DOHH2 (cell line): Measurements from ENCODE around the gene ARPC4.
"Not testable (repeated sequence)": the region's sequence is repeated elsewhere in the genome, so short reads cannot be mapped to it uniquely, and the experiment has no call there.

Experiments used
- H3F3A ChIP-seq: fragments of 200-600 bp; sonication (generic), shearing (Covaris generic); 2 replicates; pipeline ENCODE4 v1.6.0; 2016; ENCODE audit warnings: antibody characterized with exemption, mild to moderate bottlenecking; ENCODE audit not compliant: control insufficient read depth, insufficient read depth
- H3K27ac ChIP-seq: fragments of 200-600 bp; sonication (generic); 2 replicates; pipeline ENCODE4 v1.5.1; 2014; ENCODE audit warnings: low read depth, mild to moderate bottlenecking, low read length, moderate library complexity
- H3K27me3 ChIP-seq: fragments of 200-600 bp; sonication (generic); 2 replicates; pipeline ENCODE4 v1.6.1; 2014; ENCODE audit warnings: mild to moderate bottlenecking, low read length, mixed read lengths; ENCODE audit not compliant: control insufficient read depth
- H3K36me3 ChIP-seq: fragments of 200-600 bp; sonication (generic); 2 replicates; pipeline ENCODE4 v1.6.1; 2014; ENCODE audit warnings: mild to moderate bottlenecking, low read length, moderate library complexity, mixed read lengths; ENCODE audit not compliant: control insufficient read depth
- H3K4me1 ChIP-seq: fragments of 200-600 bp; sonication (generic); 2 replicates; pipeline ENCODE4 v1.6.1; 2014; ENCODE audit warnings: mild to moderate bottlenecking, low read length, mixed read lengths; ENCODE audit not compliant: control insufficient read depth
- H3K4me2 ChIP-seq: fragments of 200-600 bp; sonication (generic); 2 replicates; pipeline ENCODE4 v1.6.0; 2014; ENCODE audit warnings: mild to moderate bottlenecking, low read length, moderate library complexity
- H3K4me3 ChIP-seq: fragments of 200-600 bp; sonication (generic); 2 replicates; pipeline ENCODE4 v1.5.1; 2014; ENCODE audit warnings: mild to moderate bottlenecking, low read length, mixed read lengths
- H3K79me2 ChIP-seq: fragments of 200-600 bp; sonication (generic); 2 replicates; pipeline ENCODE4 v1.6.1; 2014; ENCODE audit warnings: mild to moderate bottlenecking, low read length, mixed read lengths; ENCODE audit not compliant: control insufficient read depth
- H3K9me2 ChIP-seq: fragments of 200-600 bp; sonication (generic); replicated peaks from 2 replicates; pipeline ENCODE4 v1.6.1; 2014; ENCODE audit warnings: mild to moderate bottlenecking, low read length, mixed read lengths; ENCODE audit not compliant: control insufficient read depth
- H3K9me3 ChIP-seq: fragments of 200-600 bp; sonication (generic); 2 replicates; pipeline ENCODE4 v1.6.1; 2014; ENCODE audit warnings: antibody characterized with exemption, low read length, mixed read lengths; ENCODE audit not compliant: control insufficient read depth, insufficient read depth
- H4K20me1 ChIP-seq: fragments of 200-600 bp; sonication (generic); 2 replicates; pipeline ENCODE4 v1.6.0; 2014; ENCODE audit warnings: low read depth, mild to moderate bottlenecking, antibody characterized with exemption, low read length, moderate library complexity; ENCODE audit not compliant: control insufficient read depth, insufficient read depth
- EZH2phosphoT487 ChIP-seq: fragments of 200-600 bp; sonication (generic); IDR thresholded peaks from 2 replicates; pipeline ENCODE4 v1.6.1; 2017; ENCODE audit warnings: borderline replicate concordance, mild to moderate bottlenecking, antibody characterized with exemption, low read length, moderate library complexity, mixed read lengths
- TF ChIP-seq, protein P1 (sequence below): fragments of 200-600 bp; sonication (generic); IDR thresholded peaks from one replicate; pipeline ENCODE4 v1.5.1; 2014; ENCODE audit warnings: antibody characterized with exemption, mild to moderate bottlenecking, low read depth, low read length; ENCODE audit not compliant: poor library complexity, severe bottlenecking

ARPC4 gene

DNA sequence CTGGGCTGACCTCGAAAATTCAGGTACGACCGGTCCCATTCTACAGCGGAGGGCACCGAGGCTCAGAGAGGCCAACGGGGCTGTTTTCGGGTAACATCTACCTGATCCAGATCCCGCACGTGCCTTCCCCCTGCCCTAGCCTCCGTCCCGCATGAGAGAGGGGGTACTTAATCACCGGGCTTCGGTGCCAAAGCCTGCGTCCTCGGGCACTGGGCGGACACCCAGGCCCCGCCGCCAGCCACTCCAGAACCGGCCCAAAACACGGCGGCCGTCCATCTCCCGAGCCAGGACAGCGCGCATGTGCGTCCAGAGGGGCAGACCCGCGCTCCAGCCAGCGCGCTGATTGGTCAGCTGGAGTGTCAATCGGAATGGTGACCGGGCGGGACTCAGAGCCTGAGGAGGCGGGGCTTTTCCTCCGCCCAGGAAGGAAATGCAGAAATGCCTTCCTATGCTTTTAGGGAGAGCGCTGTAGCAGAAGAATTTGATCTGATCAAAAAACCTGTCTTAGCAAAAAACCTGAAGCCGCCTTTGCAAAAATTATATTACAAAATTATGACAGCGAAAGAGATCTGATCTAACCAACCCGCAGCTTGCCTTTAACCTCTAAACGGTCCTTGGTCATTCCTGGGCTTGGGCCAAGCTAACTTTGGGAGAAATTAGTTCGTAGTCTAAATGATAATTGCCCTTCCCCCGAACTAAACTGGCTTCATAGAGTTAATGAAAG, 51.0 kb downstream of the ARPC4 start, which contains the start of gene RPUSD3:
RPUSD3 (minus strand) TSS at position 294 of the 724 bp plus-strand sequence; CDS start at position 276, 18 bp downstream.
- Histone ChIP-seq H3K79me2 (peaks cover 18% of the 10 kb centered on the region), H3K4me3 (peak within 1 kb of the TSS; percentile 97), H3F3A (no peaks in the 10 kb centered on the region), H3K9me2 (no peaks in the 10 kb centered on the region), H4K20me1 (no peaks in the 10 kb centered on the region), H3K4me1 (peaks cover 13% of the 10 kb centered on the region), H3K27ac (peak within 1 kb of the TSS; percentile 40), H3K27me3 (no peaks in the 10 kb centered on the region), H3K36me3 (peaks cover 38% of the 10 kb centered on the region), H3K4me2 (peak within 1 kb of the TSS; percentile 88), H3K9me3 (no peaks in the 10 kb centered on the region)
- TF ChIP-seq, protein P1, sequence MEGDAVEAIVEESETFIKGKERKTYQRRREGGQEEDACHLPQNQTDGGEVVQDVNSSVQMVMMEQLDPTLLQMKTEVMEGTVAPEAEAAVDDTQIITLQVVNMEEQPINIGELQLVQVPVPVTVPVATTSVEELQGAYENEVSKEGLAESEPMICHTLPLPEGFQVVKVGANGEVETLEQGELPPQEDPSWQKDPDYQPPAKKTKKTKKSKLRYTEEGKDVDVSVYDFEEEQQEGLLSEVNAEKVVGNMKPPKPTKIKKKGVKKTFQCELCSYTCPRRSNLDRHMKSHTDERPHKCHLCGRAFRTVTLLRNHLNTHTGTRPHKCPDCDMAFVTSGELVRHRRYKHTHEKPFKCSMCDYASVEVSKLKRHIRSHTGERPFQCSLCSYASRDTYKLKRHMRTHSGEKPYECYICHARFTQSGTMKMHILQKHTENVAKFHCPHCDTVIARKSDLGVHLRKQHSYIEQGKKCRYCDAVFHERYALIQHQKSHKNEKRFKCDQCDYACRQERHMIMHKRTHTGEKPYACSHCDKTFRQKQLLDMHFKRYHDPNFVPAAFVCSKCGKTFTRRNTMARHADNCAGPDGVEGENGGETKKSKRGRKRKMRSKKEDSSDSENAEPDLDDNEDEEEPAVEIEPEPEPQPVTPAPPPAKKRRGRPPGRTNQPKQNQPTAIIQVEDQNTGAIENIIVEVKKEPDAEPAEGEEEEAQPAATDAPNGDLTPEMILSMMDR, result no peak
- TF ChIP-seq EZH2phosphoT487, result no peak

DNA sequence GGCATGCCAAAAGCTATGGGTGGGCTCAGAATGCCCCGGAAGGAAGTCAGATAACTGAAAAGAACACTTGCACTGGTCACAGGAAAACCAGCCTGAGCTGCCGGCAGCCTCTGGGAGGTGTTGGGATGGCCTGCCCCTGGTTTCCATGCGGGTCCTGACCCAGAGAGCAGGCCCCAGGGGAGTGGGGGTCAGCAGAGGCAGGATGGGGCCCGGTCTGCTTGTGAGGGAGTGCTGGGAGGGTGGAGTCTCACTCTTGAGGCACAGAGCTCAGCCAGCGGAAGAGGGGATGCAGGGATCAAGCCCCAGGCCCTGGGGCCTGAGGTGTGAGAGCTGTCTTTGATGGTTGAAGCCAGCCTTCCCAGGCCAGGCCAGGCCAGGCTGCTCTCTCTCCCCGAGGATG, 53.3 kb downstream of the ARPC4 start:
- Histone ChIP-seq H3K9me2 (no peaks in the 10 kb centered on the region), H3K79me2 (peaks cover 18% of the 10 kb centered on the region), H4K20me1 (no peaks in the 10 kb centered on the region), H3K27me3 (no peaks in the 10 kb centered on the region), H3F3A (no peaks in the 10 kb centered on the region), H3K4me2 (no peak overlapping the region), H3K4me1 (peaks cover 13% of the 10 kb centered on the region), H3K4me3 (no peak overlapping the region), H3K9me3 (no peaks in the 10 kb centered on the region), H3K36me3 (peaks cover 19% of the 10 kb centered on the region), H3K27ac (no peak overlapping the region)
- TF ChIP-seq, protein P1, result no peak
- TF ChIP-seq EZH2phosphoT487, result no peak

DNA sequence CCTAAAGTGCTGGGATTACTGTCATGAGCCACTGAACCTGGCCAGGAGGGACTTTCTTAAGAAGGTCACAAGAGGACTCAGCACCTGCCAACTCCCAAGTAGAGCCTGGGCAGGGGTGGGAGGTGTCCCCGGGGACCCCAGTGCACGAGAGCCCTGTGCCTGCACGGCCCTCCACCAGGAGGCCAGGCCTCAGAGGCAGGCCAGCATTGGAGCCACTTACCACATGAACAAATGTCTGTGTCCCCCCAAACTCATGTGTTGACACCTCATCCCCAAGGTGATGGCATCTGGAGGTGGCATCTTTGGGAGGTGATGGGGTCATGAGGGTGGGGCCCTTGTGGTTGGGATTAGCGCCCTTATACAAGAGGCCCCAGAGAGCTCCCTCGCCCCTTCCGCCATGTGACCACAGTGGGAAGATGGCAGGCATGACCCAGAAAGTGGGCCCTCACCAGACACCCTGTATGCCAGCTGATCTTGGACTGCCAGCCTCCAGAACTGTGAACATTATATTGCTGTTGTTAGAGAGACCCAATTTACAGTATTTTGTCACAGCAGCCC, 54.1 kb downstream of the ARPC4 start:
- Histone ChIP-seq H3K9me2 (no peaks in the 10 kb centered on the region), H3K9me3 (no peaks in the 10 kb centered on the region), H3K4me3 (no peak overlapping the region), H3K36me3 (peaks cover 11% of the 10 kb centered on the region), H3K27ac (no peak overlapping the region), H3K4me2 (no peak overlapping the region), H3K4me1 (peaks cover 13% of the 10 kb centered on the region), H3K27me3 (no peaks in the 10 kb centered on the region), H4K20me1 (no peaks in the 10 kb centered on the region), H3F3A (no peaks in the 10 kb centered on the region), H3K79me2 (peaks cover 17% of the 10 kb centered on the region)
- TF ChIP-seq, protein P1, result no peak
- no peak for TF ChIP-seq EZH2phosphoT487

GRCh38 chr3:9847870-9848269, 55.0 kb downstream of the ARPC4 start:
- not testable (repeated sequence) for H3K4me1 ChIP-seq, H3K27ac ChIP-seq, H3K36me3 ChIP-seq, H3K4me2 ChIP-seq, H3K27me3 ChIP-seq, H3K9me3 ChIP-seq, H3K9me2 ChIP-seq, H3K79me2 ChIP-seq, H3K4me3 ChIP-seq, H4K20me1 ChIP-seq, H3F3A ChIP-seq
